ENCODE data around the gene SP2.

DNA sequence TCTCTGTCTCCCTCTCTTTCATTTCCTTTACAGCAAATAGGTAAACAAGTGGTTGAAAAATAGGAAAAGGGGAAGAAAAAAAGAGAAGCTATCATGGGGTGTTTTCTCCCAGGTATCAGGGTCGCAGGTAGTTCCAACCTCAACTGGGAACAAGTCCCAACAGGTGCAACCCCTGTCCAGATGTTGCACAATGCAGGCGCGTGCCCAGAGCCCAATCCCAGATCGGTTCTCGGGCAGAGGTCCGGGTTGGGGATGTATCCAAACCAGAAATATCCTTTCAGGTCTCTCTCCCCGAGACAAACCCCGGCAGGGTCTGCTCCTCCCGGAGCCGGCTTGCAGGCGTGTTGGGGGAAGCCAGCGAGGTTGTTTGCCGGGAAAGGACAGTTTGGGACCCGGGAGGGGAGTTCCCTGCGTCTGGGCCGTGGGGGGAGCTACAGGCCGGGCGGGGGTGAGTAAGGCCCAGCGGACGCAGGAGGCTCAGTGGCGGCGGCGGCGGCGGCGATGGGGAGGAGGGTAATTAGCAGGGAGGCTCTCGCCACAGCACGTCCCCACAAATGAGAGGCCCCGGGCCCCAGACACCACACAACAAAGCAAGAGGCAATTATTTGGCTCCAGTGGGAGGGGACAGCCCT, 23.9 kb upstream of the SP2 start:
- TF ChIP-seq CTCF (IDR thresholded peaks at IDR 0.05) (no peak), POLR2A (IDR thresholded peaks at IDR 0.05) (no peak)
